Fibroblast of skin of scalp (primary cell): ENCODE measurements around the gene BLZF1.
"Not testable (repeated sequence)": the region's sequence is repeated elsewhere in the genome, so short reads cannot be mapped to it uniquely, and the experiment has no call there.

Source experiments
- DNase-seq: peaks from one replicate; pipeline ENCODE4 v3.0.0-alpha.2; 2013

BLZF1 gene

GRCh38 chr1:169360415-169360814 lies 7.6 kb upstream of the BLZF1 start:
- DNase-seq = no peak

- DNase-seq = peak; percentile 17
Measured at GRCh38 chr1:169361281-169361680, 6.7 kb upstream of the BLZF1 start.

- peak; percentile 86 for DNase-seq
Measured at GRCh38 chr1:169363046-169363730, 4.8 kb upstream of the BLZF1 start.

GRCh38 chr1:169364948-169365347 lies 3.0 kb upstream of the BLZF1 start:
- no peak for DNase-seq

- no peak for DNase-seq
Measured at GRCh38 chr1:169367096-169367685, 804 bp upstream of the BLZF1 start.

- no peak for DNase-seq
Measured at GRCh38 chr1:169368406-169368769, 393 bp downstream of the BLZF1 start.

GRCh38 chr1:169371404-169371803 lies 3.4 kb downstream of the BLZF1 start:
- DNase-seq = no peak

GRCh38 chr1:169381162-169381561 lies 13.2 kb downstream of the BLZF1 start:
- no peak for DNase-seq

GRCh38 chr1:169383449-169383848 lies 15.5 kb downstream of the BLZF1 start:
- DNase-seq = no peak

GRCh38 chr1:169387399-169387798 lies 19.4 kb downstream of the BLZF1 start:
- DNase-seq = no peak

GRCh38 chr1:169390303-169390702 lies 22.3 kb downstream of the BLZF1 start:
- DNase-seq = no peak

GRCh38 chr1:169392406-169392805 lies 24.4 kb downstream of the BLZF1 start:
- peak; percentile 11 for DNase-seq

- peak; percentile 11 for DNase-seq
Measured at GRCh38 chr1:169395955-169396354, 28.0 kb downstream of the BLZF1 start.

GRCh38 chr1:169402578-169402977 lies 34.6 kb downstream of the BLZF1 start:
- not testable (repeated sequence) for DNase-seq

- DNase-seq = not testable (repeated sequence)
Measured at GRCh38 chr1:169408340-169408739, 40.3 kb downstream of the BLZF1 start.

- no peak for DNase-seq
Measured at GRCh38 chr1:169414952-169415351, 47.0 kb downstream of the BLZF1 start.

- DNase-seq = no peak
Measured at GRCh38 chr1:169421309-169421708, 53.3 kb downstream of the BLZF1 start.

- no peak for DNase-seq
Measured at GRCh38 chr1:169426174-169426705, 58.2 kb downstream of the BLZF1 start.

GRCh38 chr1:169427081-169427641 lies 59.2 kb downstream of the BLZF1 start, which contains the start of gene CCDC181:
CCDC181 (minus strand) TSS chr1:169427474; CDS start chr1:169424927, 2,547 bp downstream.
- DNase-seq = peak; percentile 78
